Measurements from ENCODE around the gene MYO10.

The MYO10 gene

DNA sequence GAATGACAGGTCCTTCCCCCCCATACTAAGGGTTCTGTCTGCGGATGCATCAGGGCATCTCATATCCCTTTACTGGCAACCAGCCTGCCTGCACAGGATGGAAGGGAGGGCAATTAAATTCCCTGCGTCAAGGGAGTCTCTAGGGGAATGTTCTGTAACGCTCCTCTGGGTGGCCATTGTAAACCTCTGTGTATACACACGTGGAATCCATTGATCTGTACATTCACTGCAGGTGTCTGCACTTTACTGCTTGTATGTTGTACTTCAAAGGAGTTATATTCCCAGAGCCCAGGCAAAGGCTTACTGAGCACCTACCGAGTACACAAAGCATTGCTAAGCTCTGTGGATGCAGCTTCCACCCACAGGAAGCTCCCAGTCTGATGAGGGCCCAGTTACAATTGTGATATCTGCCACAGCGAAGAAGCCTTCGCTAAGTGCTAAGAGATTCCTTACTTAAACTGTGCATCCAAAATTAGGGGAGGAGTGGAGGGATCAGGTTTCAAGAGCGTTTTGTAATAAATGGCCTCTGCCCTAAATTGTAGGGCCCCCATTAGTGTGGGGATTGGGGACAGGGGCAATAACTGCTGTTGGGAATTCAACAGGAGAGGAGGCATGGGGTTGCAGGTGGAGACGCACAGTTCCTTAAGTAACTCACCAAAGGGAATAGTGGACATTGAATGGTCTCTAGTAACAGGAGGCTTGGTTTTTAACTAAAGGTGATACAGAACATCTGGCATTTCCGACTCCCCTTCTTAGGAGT is 317.8 kb downstream of the MYO10 start (continued):
- TF ChIP-seq, protein P1, sequence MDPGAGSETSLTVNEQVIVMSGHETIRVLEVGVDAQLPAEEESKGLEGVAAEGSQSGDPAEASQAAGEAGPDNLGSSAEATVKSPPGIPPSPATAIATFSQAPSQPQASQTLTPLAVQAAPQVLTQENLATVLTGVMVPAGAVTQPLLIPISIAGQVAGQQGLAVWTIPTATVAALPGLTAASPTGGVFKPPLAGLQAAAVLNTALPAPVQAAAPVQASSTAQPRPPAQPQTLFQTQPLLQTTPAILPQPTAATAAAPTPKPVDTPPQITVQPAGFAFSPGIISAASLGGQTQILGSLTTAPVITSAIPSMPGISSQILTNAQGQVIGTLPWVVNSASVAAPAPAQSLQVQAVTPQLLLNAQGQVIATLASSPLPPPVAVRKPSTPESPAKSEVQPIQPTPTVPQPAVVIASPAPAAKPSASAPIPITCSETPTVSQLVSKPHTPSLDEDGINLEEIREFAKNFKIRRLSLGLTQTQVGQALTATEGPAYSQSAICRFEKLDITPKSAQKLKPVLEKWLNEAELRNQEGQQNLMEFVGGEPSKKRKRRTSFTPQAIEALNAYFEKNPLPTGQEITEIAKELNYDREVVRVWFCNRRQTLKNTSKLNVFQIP (CRISPR knock-in tag; IDR thresholded peaks at IDR 0.05; ENCODE audit: borderline replicate concordance, low read depth), result no peak
- no peak for TF ChIP-seq ZFP3 (CRISPR knock-in tag; IDR thresholded peaks at IDR 0.05)
- TF ChIP-seq, protein P2, sequence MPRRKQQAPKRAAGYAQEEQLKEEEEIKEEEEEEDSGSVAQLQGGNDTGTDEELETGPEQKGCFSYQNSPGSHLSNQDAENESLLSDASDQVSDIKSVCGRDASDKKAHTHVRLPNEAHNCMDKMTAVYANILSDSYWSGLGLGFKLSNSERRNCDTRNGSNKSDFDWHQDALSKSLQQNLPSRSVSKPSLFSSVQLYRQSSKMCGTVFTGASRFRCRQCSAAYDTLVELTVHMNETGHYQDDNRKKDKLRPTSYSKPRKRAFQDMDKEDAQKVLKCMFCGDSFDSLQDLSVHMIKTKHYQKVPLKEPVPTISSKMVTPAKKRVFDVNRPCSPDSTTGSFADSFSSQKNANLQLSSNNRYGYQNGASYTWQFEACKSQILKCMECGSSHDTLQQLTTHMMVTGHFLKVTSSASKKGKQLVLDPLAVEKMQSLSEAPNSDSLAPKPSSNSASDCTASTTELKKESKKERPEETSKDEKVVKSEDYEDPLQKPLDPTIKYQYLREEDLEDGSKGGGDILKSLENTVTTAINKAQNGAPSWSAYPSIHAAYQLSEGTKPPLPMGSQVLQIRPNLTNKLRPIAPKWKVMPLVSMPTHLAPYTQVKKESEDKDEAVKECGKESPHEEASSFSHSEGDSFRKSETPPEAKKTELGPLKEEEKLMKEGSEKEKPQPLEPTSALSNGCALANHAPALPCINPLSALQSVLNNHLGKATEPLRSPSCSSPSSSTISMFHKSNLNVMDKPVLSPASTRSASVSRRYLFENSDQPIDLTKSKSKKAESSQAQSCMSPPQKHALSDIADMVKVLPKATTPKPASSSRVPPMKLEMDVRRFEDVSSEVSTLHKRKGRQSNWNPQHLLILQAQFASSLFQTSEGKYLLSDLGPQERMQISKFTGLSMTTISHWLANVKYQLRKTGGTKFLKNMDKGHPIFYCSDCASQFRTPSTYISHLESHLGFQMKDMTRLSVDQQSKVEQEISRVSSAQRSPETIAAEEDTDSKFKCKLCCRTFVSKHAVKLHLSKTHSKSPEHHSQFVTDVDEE (CRISPR knock-in tag; IDR thresholded peaks at IDR 0.05), result no peak

DNA sequence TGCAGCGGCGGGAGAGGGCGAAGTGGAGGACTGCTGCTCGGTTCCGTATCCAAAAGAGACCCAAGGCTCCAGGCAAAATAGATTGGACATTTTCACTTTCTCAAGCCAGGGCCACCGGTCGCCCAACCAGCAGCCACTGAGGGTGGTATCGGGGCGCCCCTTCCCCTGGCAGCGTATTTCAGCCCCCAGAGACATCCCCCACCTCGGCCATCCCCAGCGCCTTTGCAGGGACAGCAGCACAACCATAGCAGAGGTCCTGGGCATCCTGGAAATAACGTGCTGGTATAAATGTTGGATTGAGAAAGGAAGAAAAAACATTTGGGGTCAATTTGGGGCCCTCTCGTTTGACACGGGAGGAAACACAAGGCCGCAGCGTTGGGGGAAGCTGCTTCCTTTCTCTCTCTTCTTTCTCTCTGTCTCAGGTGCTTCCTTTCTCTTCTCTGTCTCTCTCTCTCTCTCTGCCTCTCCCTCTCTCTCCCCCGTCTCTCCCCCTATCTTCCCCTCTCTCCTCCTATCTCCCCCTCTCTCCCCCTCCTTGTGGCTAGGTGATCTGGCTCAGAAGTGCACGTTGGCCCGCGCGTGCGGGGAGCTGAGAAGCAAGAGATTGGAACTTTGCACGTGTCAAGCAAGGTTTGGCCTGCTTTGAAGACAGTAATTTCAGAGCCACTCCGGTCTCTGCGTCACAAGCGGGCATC is 318.7 kb downstream of the MYO10 start:
- TF ChIP-seq TOX (CRISPR knock-in tag; IDR thresholded peaks at IDR 0.05; ENCODE audit: borderline replicate concordance), result no peak
- no peak for TF ChIP-seq OSR1 (CRISPR knock-in tag; IDR thresholded peaks at IDR 0.05)
- TF ChIP-seq CSDC2 (CRISPR knock-in tag; IDR thresholded peaks at IDR 0.05), result no peak
- TF ChIP-seq ZNF565 (CRISPR knock-in tag; conservative IDR thresholded peaks at IDR 0.05; ENCODE audit: low read depth), result no peak
- TF ChIP-seq ZNF8 (CRISPR knock-in tag; IDR thresholded peaks at IDR 0.05), result no peak

GRCh38 chr5:16616536-16617273 is 319.4 kb downstream of the MYO10 start, which contains the start of gene RETREG1:
Gene RETREG1 (minus strand): TSS chr5:16616997. CDS start chr5:16616971, 26 bp downstream.
- ATAC-seq, result peak; percentile 82
- TF ChIP-seq ESRRG (CRISPR knock-in tag; IDR thresholded peaks at IDR 0.05) (no peak), OSR1 (CRISPR knock-in tag; IDR thresholded peaks at IDR 0.05) (no peak), ARNTL (CRISPR knock-in tag; IDR thresholded peaks at IDR 0.05; ENCODE audit: borderline replicate concordance, low read depth) (no peak), BACH2 (CRISPR knock-in tag; IDR thresholded peaks at IDR 0.05; ENCODE audit: borderline replicate concordance) (no peak), RARB (CRISPR knock-in tag; IDR thresholded peaks at IDR 0.05) (no peak), ZFP30 (CRISPR knock-in tag; IDR thresholded peaks at IDR 0.05) (no peak), ZC3H10 (CRISPR knock-in tag; IDR thresholded peaks at IDR 0.05) (no peak), SNAI2 (CRISPR knock-in tag; IDR thresholded peaks at IDR 0.05) (no peak), TCF4 (CRISPR knock-in tag; IDR thresholded peaks at IDR 0.05; ENCODE audit: borderline replicate concordance) (no peak), PPARA (CRISPR knock-in tag; IDR thresholded peaks at IDR 0.05; ENCODE audit: borderline replicate concordance) (no peak), GLIS3 (CRISPR knock-in tag; IDR thresholded peaks at IDR 0.05) (no peak), TOX (CRISPR knock-in tag; IDR thresholded peaks at IDR 0.05; ENCODE audit: borderline replicate concordance) (no peak), ZFP3 (CRISPR knock-in tag; IDR thresholded peaks at IDR 0.05) (no peak)
- TF ChIP-seq, protein P3, sequence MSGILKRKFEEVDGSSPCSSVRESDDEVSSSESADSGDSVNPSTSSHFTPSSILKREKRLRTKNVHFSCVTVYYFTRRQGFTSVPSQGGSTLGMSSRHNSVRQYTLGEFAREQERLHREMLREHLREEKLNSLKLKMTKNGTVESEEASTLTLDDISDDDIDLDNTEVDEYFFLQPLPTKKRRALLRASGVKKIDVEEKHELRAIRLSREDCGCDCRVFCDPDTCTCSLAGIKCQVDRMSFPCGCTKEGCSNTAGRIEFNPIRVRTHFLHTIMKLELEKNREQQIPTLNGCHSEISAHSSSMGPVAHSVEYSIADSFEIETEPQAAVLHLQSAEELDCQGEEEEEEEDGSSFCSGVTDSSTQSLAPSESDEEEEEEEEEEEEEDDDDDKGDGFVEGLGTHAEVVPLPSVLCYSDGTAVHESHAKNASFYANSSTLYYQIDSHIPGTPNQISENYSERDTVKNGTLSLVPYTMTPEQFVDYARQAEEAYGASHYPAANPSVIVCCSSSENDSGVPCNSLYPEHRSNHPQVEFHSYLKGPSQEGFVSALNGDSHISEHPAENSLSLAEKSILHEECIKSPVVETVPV (CRISPR knock-in tag; IDR thresholded peaks at IDR 0.05), result no peak
- TF ChIP-seq, protein P1 (CRISPR knock-in tag; IDR thresholded peaks at IDR 0.05; ENCODE audit: borderline replicate concordance, low read depth), result no peak
- TF ChIP-seq, protein P2 (CRISPR knock-in tag; IDR thresholded peaks at IDR 0.05), result no peak
- TF ChIP-seq, protein P4, sequence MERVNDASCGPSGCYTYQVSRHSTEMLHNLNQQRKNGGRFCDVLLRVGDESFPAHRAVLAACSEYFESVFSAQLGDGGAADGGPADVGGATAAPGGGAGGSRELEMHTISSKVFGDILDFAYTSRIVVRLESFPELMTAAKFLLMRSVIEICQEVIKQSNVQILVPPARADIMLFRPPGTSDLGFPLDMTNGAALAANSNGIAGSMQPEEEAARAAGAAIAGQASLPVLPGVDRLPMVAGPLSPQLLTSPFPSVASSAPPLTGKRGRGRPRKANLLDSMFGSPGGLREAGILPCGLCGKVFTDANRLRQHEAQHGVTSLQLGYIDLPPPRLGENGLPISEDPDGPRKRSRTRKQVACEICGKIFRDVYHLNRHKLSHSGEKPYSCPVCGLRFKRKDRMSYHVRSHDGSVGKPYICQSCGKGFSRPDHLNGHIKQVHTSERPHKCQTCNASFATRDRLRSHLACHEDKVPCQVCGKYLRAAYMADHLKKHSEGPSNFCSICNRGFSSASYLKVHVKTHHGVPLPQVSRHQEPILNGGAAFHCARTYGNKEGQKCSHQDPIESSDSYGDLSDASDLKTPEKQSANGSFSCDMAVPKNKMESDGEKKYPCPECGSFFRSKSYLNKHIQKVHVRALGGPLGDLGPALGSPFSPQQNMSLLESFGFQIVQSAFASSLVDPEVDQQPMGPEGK (CRISPR knock-in tag; IDR thresholded peaks at IDR 0.05; ENCODE audit: borderline replicate concordance), result no peak
- TF ChIP-seq, protein P5, sequence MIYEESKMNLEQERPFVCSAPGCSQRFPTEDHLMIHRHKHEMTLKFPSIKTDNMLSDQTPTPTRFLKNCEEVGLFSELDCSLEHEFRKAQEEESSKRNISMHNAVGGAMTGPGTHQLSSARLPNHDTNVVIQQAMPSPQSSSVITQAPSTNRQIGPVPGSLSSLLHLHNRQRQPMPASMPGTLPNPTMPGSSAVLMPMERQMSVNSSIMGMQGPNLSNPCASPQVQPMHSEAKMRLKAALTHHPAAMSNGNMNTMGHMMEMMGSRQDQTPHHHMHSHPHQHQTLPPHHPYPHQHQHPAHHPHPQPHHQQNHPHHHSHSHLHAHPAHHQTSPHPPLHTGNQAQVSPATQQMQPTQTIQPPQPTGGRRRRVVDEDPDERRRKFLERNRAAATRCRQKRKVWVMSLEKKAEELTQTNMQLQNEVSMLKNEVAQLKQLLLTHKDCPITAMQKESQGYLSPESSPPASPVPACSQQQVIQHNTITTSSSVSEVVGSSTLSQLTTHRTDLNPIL (CRISPR knock-in tag; IDR thresholded peaks at IDR 0.05; ENCODE audit: low read depth), result no peak

More for the DNA sequence above, 318.7 kb downstream of the MYO10 start:
- ATAC-seq, result no peak
